ENCODE measurements around the gene GJA4. TPM values are rescaled to one million over a fixed set of nuclear protein-coding genes. Genes with fewer than 3 reads are reported as not detected.

The GJA4 gene
- total RNA-seq, 1 experiment from 2014 or later, result not detected

DNA sequence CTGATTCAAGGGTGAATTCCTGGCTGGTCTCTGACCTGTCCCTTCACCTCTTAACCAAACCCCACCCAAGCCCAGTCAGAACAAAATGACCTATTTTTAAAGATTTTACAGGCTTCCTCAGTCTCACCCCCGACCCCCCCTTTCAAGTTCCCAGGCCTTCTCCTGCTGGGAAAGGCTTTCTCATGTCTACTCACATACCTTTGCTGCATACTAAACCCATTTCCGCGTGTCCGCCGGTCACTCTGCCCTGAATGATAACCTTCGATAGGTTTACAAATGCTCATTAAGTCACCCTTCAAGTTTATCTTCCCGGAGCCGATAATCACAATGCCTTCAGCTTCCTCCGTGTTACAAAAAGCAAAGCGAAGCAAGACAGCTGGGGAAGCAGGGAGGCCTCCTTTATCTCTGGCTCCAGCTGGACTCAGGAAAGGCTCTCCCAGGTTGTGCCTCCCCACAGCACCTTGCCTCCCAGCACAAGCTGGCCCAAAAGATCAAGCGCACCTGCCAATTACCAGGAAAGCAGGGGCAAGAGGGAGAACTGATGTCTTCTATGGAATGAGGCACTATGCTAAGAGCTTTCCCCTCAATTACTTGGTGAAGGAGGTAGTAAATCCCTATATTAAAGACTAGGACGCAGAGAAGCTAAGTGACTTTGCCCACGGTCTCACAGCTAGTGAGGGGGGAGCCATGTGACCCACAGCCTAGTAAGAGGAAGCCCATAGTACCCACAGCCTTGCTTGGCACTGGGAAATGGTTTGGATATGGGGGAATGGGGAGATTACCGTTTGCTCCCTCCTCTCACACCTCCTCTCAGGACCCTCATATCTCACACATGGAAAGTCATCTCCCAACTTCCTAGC, 50.8 kb downstream of the GJA4 start:
- H3K27me3 ChIP-seq (ENCODE audit: insufficient read depth, low read length), result no peaks in the 10 kb centered on the region
- H2AFZ ChIP-seq (ENCODE audit: low read depth, low read length, poor library complexity, severe bottlenecking), result no peak overlapping the region
- H3K79me2 ChIP-seq (ENCODE audit: insufficient read depth, low read length), result no peaks in the 10 kb centered on the region
- ATAC-seq (no peak), DNase-seq (ENCODE audit: low read depth, low spot score) (no peak)
- POLR2A ChIA-PET, result no interaction called here
- H4K20me1 ChIP-seq (ENCODE audit: insufficient read depth), result no peaks in the 10 kb centered on the region
- CTCF ChIA-PET, result interaction anchor here (0.6 to 1.0 kb wide), 2 partner anchors 9 to 25 kb away, joined by 3 read pairs; no protein-coding TSS in a partner anchor
- no peaks in the 10 kb centered on the region for H3K36me3 ChIP-seq (ENCODE audit: control insufficient read depth in 1 of 2, insufficient read depth in 2 of 2, low read length in 2 of 2)
- no peaks in the 10 kb centered on the region for H3K4me1 ChIP-seq (ENCODE audit: control insufficient read depth in 1 of 2, insufficient read depth in 2 of 2, low read length in 2 of 2)
- H3K27ac ChIP-seq (ENCODE audit: low read depth, low read length), result no peak overlapping the region
- H3K9ac ChIP-seq (ENCODE audit: low read length), result no peak overlapping the region
- RAD21 ChIA-PET (ENCODE audit: low non-redundant PET in 1 of 2, low total read pairs in 2 of 2, uncharacterized antibody in 2 of 2, unreplicated experiment in 2 of 2), result no interaction called here
- no peak overlapping the region for H3K4me3 ChIP-seq (replicated peaks in 1 of 2; ENCODE audit: low read depth in 1 of 2, low read length in 2 of 2)
- H3K9me2 ChIP-seq (ENCODE audit: insufficient read depth), result no peaks in the 10 kb centered on the region
- intact Hi-C loops (cut with micrococcal nuclease), result no loop called here
- H3K9me3 ChIP-seq (ENCODE audit: control insufficient read depth in 1 of 2, insufficient read depth in 1 of 2, low read depth in 1 of 2, low read length in 2 of 2), result no peaks in the 10 kb centered on the region
- TF ChIP-seq ZFX (IDR thresholded peaks at IDR 0.05) (no peak), FOSL1 (IDR thresholded peaks at IDR 0.05; ENCODE audit: low read depth) (no peak), SP1 (IDR thresholded peaks at IDR 0.05; ENCODE audit: low read depth) (no peak), JUND (IDR thresholded peaks at IDR 0.05) (no peak), RAD21 (IDR thresholded peaks at IDR 0.05; ENCODE audit: low read depth) (no peak), EGR1 (IDR thresholded peaks at IDR 0.05; ENCODE audit: low read depth) (no peak)
- TF ChIP-seq, protein P1, sequence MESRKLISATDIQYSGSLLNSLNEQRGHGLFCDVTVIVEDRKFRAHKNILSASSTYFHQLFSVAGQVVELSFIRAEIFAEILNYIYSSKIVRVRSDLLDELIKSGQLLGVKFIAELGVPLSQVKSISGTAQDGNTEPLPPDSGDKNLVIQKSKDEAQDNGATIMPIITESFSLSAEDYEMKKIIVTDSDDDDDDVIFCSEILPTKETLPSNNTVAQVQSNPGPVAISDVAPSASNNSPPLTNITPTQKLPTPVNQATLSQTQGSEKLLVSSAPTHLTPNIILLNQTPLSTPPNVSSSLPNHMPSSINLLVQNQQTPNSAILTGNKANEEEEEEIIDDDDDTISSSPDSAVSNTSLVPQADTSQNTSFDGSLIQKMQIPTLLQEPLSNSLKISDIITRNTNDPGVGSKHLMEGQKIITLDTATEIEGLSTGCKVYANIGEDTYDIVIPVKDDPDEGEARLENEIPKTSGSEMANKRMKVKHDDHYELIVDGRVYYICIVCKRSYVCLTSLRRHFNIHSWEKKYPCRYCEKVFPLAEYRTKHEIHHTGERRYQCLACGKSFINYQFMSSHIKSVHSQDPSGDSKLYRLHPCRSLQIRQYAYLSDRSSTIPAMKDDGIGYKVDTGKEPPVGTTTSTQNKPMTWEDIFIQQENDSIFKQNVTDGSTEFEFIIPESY (IDR thresholded peaks at IDR 0.05; ENCODE audit: extremely low read depth, insufficient replicate concordance, low read length), result no peak
- TF ChIP-seq, protein P2, sequence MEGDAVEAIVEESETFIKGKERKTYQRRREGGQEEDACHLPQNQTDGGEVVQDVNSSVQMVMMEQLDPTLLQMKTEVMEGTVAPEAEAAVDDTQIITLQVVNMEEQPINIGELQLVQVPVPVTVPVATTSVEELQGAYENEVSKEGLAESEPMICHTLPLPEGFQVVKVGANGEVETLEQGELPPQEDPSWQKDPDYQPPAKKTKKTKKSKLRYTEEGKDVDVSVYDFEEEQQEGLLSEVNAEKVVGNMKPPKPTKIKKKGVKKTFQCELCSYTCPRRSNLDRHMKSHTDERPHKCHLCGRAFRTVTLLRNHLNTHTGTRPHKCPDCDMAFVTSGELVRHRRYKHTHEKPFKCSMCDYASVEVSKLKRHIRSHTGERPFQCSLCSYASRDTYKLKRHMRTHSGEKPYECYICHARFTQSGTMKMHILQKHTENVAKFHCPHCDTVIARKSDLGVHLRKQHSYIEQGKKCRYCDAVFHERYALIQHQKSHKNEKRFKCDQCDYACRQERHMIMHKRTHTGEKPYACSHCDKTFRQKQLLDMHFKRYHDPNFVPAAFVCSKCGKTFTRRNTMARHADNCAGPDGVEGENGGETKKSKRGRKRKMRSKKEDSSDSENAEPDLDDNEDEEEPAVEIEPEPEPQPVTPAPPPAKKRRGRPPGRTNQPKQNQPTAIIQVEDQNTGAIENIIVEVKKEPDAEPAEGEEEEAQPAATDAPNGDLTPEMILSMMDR (IDR thresholded peaks at IDR 0.05 in 2 of 3, conservative IDR thresholded peaks at IDR 0.05 in 1 of 3; ENCODE audit: borderline replicate concordance in 1 of 3, insufficient read depth in 1 of 3, low read depth in 2 of 3, low read length in 2 of 3), result no peak
- no peak overlapping the region for H3K4me2 ChIP-seq (ENCODE audit: low read length)
- no TSS peak for BruUV-seq (replicated peaks)
